NCI-H1105 treated with DMSO at 0.1 percent for 48 hours (cell line): Measurements from ENCODE around the gene RNU1-3.
"Not testable (repeated sequence)": the region's sequence is repeated elsewhere in the genome, so short reads cannot be mapped to it uniquely, and the experiment has no call there.

ENCODE experiments used
- DNase-seq: peaks from one replicate; lab custom pipeline; 2025; lab: John Stamatoyannopoulos, UW

The RNU1-3 gene

DNA sequence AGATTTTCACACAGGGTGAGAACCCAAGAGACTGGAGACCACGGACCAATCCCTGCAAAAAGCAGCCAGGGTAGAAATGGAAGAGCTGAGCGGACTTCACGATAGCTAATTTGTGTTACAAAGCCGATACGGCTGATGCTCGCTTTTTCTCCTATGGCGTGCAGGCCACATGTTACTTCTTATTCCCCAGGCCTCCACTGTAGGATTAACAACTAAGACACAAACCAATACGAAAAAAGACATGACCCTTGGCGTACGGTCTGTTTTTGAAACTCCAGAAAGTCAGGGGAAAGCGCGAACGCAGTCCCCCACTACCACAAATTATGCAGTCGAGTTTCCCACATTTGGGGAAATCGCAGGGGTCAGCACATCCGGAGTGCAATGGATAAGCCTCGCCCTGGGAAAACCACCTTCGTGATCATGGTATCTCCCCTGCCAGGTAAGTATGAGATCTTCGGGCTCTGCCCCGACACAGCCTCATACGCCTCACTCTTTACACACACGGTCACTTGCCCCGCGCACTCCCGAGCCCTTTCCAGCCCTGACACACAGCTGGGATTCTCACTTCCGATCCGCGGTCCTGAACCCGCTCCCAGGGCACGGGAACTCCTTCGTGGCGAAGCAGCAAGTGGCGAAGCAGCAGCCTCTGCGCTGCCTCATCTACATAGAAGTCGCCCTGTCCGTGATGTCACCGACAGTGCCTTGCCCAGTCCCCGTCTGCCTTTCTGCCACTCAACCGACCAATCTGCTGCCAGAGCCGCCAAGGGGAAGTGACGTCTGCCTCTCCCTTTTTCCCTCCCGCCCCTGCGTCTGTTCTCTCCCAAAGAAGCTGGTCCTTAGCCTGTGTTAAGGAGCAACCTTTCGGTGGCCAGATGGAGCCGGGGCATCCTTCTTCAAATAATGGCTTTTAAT is at the start of gene RNU1-3:
Gene RNU1-3 (minus strand): TSS at position 447 of the 912 bp plus-strand sequence.
- not testable (repeated sequence) for DNase-seq

DNA sequence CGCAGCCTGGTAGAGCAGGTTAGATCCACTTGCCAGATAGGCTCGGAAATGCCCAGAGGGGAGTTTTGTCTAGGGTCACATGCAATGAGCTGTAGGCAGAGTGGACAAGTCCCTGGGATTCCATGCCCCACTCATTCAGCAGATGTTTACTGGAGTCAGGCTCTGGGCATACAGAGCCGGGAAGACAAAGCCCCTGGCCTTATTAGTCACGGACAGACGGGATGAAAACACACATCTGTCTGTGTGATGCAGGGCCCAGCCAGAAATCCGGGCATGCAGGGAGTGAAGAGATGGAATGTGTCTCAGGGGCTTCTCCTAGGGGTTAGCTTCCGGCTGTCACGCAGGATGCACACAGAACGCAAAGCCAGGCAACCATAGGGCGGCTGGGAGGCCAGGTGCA is 46.7 kb upstream of the RNU1-3 start:
- not testable (repeated sequence) for DNase-seq

DNA sequence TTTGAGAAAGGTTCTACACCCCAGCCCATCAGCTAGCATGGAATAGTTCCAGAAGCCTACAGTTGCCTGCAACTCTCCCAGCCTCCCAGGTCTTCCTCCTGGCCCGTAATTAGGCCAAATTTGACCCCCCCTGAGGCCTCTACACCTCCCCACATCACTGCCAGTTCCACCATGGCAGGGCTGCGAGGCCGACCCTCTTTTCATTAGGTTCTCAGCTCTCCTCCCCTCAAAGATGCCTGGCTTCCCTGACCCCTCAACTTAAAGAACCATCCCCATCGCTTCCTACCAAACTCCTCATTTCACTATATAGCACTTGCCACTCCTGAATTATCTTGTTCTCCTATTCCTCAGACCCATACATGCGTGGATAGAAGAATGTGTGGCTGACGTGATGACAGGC is 46.2 kb upstream of the RNU1-3 start:
- DNase-seq, result not testable (repeated sequence)

GRCh38 chr1:16712582-16712981 is 45.8 kb upstream of the RNU1-3 start:
- DNase-seq, result not testable (repeated sequence)

DNA sequence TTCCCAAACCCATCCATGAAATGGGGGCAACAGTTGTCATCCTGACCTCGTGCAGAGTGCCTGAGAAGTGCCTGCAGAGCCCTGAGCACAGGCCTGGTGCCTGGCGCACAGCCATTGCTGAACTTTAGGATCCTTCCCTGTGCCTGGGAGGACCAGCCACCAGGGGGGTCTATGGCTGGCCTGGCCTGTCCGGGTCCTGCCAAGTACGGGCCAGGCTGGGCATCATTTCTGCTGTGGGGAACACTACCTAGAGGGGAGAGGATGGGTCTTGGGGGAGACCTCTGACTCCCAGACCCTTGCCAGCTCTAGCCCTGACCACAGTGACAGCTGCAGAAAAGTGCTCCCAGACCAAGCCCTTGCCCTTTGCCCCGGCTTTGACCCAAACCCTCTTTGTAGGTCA is 45.4 kb upstream of the RNU1-3 start:
- not testable (repeated sequence) for DNase-seq

- DNase-seq, result not testable (repeated sequence)
Measured at GRCh38 chr1:16710618-16711017, 43.9 kb upstream of the RNU1-3 start.

DNA sequence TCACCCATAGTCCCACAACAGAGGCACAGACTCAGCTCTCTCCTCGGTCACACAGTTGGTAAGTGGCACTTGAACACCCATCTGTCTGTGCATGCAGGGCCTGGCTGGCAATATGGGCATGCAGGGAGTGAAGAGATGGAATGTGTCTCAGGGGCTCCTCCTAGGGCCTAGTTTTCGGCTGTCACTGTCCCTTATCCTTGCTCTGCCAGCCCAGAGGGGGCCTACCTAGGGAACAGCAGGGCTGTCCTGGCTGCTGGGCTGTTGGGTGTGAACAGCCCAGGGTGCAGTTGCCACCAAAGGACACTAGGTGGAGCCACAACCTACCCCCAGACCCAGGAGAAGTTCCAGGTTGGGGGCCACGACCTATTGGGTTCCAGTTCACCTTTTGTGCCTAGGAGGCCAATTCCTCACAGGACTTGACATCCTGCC is 42.9 kb upstream of the RNU1-3 start:
- DNase-seq, result not testable (repeated sequence)

DNA sequence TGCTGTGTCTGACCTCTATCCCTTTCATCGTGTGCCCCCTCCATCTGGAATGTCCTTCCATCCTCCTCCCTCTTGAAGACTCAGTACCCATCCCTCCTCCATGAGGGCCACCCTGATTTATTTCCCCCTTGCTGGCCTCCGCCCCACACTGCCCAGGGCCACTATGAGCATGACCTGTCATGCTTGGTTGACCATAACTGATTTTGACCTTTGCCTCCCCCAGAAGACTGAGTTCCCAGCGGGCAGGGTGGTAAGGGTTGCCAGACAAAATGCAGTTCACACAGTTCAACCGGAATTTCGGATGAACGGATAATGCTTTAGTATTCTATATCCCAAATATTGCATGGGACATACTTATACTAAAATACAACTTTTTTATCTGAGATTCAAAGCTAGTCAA is 42.0 kb upstream of the RNU1-3 start:
- DNase-seq, result not testable (repeated sequence)

DNA sequence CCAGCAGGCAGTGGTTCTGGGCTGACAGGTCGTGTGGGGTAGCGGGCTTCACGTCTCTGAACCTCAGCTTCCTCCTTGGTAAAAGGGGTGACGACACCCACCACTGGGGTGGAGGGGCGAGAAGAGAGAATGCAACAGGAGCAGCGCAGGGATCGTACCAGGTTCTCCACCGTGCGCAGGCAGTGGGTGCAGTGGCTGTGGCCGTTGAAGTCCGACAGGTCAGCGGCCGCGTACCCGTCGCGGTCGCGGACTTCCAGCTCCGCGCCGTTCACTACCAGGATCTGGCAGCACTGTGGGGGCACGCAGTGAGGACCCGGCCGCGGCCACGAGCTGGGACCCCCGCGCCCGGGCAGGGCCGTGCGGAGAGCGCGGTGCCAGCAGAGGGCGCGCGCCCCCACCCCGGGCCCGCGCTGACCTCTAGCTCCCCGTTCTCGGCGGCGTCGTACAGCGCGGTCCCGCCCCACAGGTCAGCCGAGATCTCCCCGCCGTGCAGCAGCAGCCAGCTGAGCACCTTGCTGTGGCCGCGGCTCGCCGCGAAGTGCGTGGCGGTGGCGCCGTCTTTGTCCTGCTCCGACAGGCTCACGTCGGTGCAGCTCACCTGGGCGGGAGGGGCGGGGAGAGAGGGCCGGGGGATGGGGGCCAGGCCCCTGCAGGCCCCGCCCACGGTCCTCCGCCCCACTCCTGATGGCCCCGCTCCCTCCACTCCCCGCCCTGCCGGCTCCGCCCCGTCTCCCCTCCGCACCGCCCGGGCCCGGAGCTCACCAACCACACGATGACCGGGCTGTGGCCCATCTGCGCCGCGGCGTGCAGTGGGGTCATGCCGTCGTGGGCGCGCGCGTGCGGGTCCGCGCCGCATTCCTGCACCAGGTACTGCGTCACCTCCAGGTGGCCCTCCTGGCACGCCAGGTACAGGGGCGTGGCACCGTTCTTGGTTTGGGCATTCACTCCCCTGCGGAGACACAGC is 40.7 kb upstream of the RNU1-3 start:
- DNase-seq, result not testable (repeated sequence)

DNA sequence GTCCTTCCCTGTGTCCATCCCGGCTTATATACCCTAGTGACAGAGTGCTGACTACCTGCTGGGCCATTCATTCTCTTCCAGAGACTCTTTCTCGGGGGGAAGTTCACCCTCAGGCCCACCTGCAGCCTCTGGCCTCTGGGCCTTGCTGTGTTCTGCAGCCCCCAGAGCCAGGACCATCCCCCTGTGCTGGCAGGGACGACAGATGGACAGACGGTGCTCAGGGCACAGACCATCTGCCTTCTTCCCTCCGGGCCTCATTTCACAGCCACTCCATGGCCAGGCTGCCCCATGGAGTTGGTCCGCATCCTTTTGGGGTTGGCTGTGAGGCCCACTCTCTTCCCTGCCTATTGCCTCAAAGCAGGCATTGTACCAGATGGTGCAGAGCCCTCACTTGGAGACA is 39.6 kb upstream of the RNU1-3 start:
- not testable (repeated sequence) for DNase-seq

GRCh38 chr1:16704502-16705100 is 37.9 kb upstream of the RNU1-3 start:
- not testable (repeated sequence) for DNase-seq

GRCh38 chr1:16704076-16704475 is 37.3 kb upstream of the RNU1-3 start:
- not testable (repeated sequence) for DNase-seq

GRCh38 chr1:16703602-16704001 is 36.9 kb upstream of the RNU1-3 start:
- DNase-seq, result not testable (repeated sequence)

- DNase-seq, result not testable (repeated sequence)
Measured at GRCh38 chr1:16703141-16703540, 36.4 kb upstream of the RNU1-3 start.

DNA sequence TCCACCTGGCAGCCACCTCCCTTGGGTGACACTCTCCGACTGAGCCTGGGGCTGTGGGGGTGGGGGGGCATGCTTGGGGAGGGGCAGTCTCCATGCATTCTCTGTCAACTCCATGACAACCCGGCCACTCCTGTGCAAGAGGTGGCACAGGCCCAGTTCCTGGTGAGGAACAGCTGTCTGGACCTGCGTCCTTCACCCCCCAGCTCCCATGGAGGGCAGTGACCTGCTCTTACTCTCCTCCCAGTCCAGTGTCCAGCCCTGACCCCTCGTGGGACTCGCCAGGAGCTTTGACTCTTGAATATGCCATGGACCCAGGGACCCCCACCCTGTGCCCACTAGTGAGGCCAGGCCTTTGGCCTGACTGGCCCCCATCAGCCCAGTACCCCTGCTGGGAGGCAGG is 35.5 kb upstream of the RNU1-3 start:
- DNase-seq, result not testable (repeated sequence)

DNA sequence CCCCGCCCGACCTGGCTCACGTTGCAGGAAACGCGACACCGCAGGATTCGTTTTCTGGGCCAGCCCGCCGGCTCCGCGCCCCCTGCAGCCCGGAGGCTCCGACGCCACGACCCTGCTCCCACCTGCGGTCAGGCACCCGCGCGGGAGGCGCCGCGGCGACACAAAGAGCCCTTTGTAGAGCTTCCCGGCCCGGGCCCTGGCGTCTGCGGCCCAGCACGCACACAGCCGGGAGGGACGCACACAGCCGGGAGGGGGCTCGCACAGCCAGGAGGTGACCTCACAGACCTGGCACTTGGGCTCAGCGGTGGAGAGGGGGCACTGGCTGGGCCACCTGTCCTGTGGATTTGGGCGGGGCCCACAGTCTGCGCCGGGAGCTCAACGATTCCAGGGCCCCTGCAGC is 34.4 kb upstream of the RNU1-3 start:
- not testable (repeated sequence) for DNase-seq

- DNase-seq, result not testable (repeated sequence)
Measured at GRCh38 chr1:16700138-16700895, 33.6 kb upstream of the RNU1-3 start.

- not testable (repeated sequence) for DNase-seq
Measured at GRCh38 chr1:16699440-16699839, 32.7 kb upstream of the RNU1-3 start.

DNA sequence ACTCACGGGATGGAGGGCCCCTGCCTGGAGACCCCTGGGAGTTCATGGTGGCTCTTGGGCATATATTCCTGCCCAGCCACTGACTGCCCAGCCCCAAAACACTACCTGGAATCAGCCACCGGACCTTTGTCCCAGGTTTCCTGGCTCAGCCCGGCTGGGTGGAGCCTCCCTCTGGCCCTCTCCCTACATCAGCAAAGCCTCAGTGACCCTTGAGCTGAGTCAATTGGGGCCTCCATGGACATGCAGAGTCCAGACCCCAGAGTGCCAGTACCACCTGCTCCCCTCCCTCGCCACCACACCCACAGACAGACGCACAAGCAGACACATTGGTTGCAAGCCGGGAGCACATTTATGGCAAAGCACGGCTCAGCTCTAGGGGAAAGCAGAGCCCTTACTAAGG is 30.4 kb upstream of the RNU1-3 start:
- not testable (repeated sequence) for DNase-seq

- DNase-seq, result not testable (repeated sequence)
Measured at GRCh38 chr1:16696507-16697150, 29.9 kb upstream of the RNU1-3 start.

GRCh38 chr1:16694308-16694702 is 27.6 kb upstream of the RNU1-3 start:
- not testable (repeated sequence) for DNase-seq
